NCI-H2171 (cell line): ENCODE measurements around the gene CCDC171.
A peak's percentile ranks its signal among the peaks of the same experiment; 100 is the strongest.
"Not testable (repeated sequence)": the region's sequence is repeated elsewhere in the genome, so short reads cannot be mapped to it uniquely, and the experiment has no call there.

Experiments
- DNase-seq: peaks from one replicate; lab custom pipeline; 2025; lab: John Stamatoyannopoulos, UW

Gene CCDC171

GRCh38 chr9:15697446-15697851 is 144.6 kb downstream of the CCDC171 start:
- DNase-seq, result no peak

- not testable (repeated sequence) for DNase-seq
These were observed 147.2 kb downstream of the CCDC171 start for GRCh38 chr9:15699876-15700559.

GRCh38 chr9:15707000-15707399 is 154.2 kb downstream of the CCDC171 start:
- no peak for DNase-seq

GRCh38 chr9:15711531-15711930 is 158.7 kb downstream of the CCDC171 start:
- no peak for DNase-seq

GRCh38 chr9:15711931-15712330 is 159.1 kb downstream of the CCDC171 start:
- DNase-seq, result no peak

- no peak for DNase-seq
These were observed 161.9 kb downstream of the CCDC171 start for GRCh38 chr9:15714746-15715145.

- no peak for DNase-seq
These were observed 164.6 kb downstream of the CCDC171 start for GRCh38 chr9:15717290-15717967.

- DNase-seq, result no peak
These were observed 165.6 kb downstream of the CCDC171 start for GRCh38 chr9:15718423-15718822.

GRCh38 chr9:15720861-15721260 is 168.0 kb downstream of the CCDC171 start:
- no peak for DNase-seq

- no peak for DNase-seq
These were observed 170.0 kb downstream of the CCDC171 start for GRCh38 chr9:15722888-15723287.

GRCh38 chr9:15724016-15724415 is 171.2 kb downstream of the CCDC171 start:
- DNase-seq, result no peak

- no peak for DNase-seq
These were observed 171.8 kb downstream of the CCDC171 start for GRCh38 chr9:15724612-15725011.

GRCh38 chr9:15725953-15726352 is 173.1 kb downstream of the CCDC171 start:
- no peak for DNase-seq

GRCh38 chr9:15729507-15729906 is 176.7 kb downstream of the CCDC171 start:
- no peak for DNase-seq

- no peak for DNase-seq
These were observed 182.4 kb downstream of the CCDC171 start for GRCh38 chr9:15735083-15735857.

- no peak for DNase-seq
These were observed 183.7 kb downstream of the CCDC171 start for GRCh38 chr9:15736569-15736968.

- DNase-seq, result no peak
These were observed 185.2 kb downstream of the CCDC171 start for GRCh38 chr9:15738011-15738410.

GRCh38 chr9:15741015-15741414 is 188.2 kb downstream of the CCDC171 start:
- no peak for DNase-seq

GRCh38 chr9:15743512-15743911 is 190.7 kb downstream of the CCDC171 start:
- no peak for DNase-seq

GRCh38 chr9:15744196-15744595 is 191.4 kb downstream of the CCDC171 start:
- DNase-seq, result peak; percentile 22

- no peak for DNase-seq
These were observed 194.1 kb downstream of the CCDC171 start for GRCh38 chr9:15746905-15747304.

- no peak for DNase-seq
These were observed 202.8 kb downstream of the CCDC171 start for GRCh38 chr9:15755660-15756059.

GRCh38 chr9:15761551-15761950 is 208.7 kb downstream of the CCDC171 start:
- no peak for DNase-seq
